Measurements from ENCODE around the gene WDPCP.

GRCh38 chr2:63257473-63257872, 330.8 kb downstream of the WDPCP start:
- TF ChIP-seq YY1 (IDR thresholded peaks at IDR 0.05; ENCODE audit: insufficient read depth, insufficient read length) (no peak), SUZ12 (IDR thresholded peaks at IDR 0.05; ENCODE audit: extremely low read depth, insufficient read depth, insufficient read length) (no peak)
